ENCODE data around the gene STUB1. TPM values are rescaled to one million over a fixed set of nuclear protein-coding genes. Genes with fewer than 3 reads are reported as not detected.

Gene STUB1
- total and polyA plus RNA-seq, 4 donors = 32.4 to 74.4 (median 50.2) TPM

- H3K9ac ChIP-seq (ENCODE audit: low read depth in 1 of 2, low read length in 2 of 2) = no peak overlapping the region
- peaks cover 13 to 32% (median 26%) of the 10 kb centered on the region in 4 donors for H3K4me1 ChIP-seq (ENCODE audit: control insufficient read depth in 4 of 4, insufficient read depth in 4 of 4, low read length in 3 of 4)
- WGBS = 92% methylated on average over 24 of the region's 24 CpGs
- no peak overlapping the region for H3K4me3 ChIP-seq (ENCODE audit: low read depth in 1 of 3, low read length in 3 of 3)
- TF ChIP-seq HNF4G (IDR thresholded peaks at IDR 0.05) (no peak), MAX (IDR thresholded peaks at IDR 0.05) (no peak), SP1 (IDR thresholded peaks at IDR 0.05) (no peak), RXRA (IDR thresholded peaks at IDR 0.05) (no peak), FOXA2 (IDR thresholded peaks at IDR 0.05) (no peak), YY1 (IDR thresholded peaks at IDR 0.05) (no peak), HNF4A (conservative IDR thresholded peaks at IDR 0.05) (no peak), ZBTB33 (IDR thresholded peaks at IDR 0.05) (no peak), GABPA (IDR thresholded peaks at IDR 0.05 in 1 of 2, conservative IDR thresholded peaks at IDR 0.05 in 1 of 2) (no peak)
- H3K27ac ChIP-seq (ENCODE audit: low read depth in 1 of 2, low read length in 2 of 2) = no peak overlapping the region
- no peaks in the 10 kb centered on the region for H3K9me3 ChIP-seq (ENCODE audit: control insufficient read depth in 4 of 4, low read length in 3 of 4)
- no peak for DNase-seq (ENCODE audit: low spot score)
- peaks cover 0 to 2% (median 0%) of the 10 kb centered on the region in 4 donors for H3K27me3 ChIP-seq (ENCODE audit: control insufficient read depth in 4 of 4, insufficient read depth in 4 of 4, low read length in 3 of 4)
- no peaks in the 10 kb centered on the region for H3K36me3 ChIP-seq (ENCODE audit: control insufficient read depth in 4 of 4, insufficient read depth in 3 of 4, low read depth in 1 of 4, low read length in 3 of 4)
Measured at GRCh38 chr16:722835-723633, 42.8 kb downstream of the STUB1 start.

- peaks cover 16 to 32% (median 31%) of the 10 kb centered on the region in 4 donors for H3K4me1 ChIP-seq (ENCODE audit: control insufficient read depth in 4 of 4, insufficient read depth in 4 of 4, low read length in 3 of 4)
- TF ChIP-seq MAX (IDR thresholded peaks at IDR 0.05) = no peak
- no peak for TF ChIP-seq ATF3 (IDR thresholded peaks at IDR 0.05)
- no peak for TF ChIP-seq FOXA2 (IDR thresholded peaks at IDR 0.05)
- no peak for TF ChIP-seq SP1 (IDR thresholded peaks at IDR 0.05)
- no peak for TF ChIP-seq TAF1 (conservative IDR thresholded peaks at IDR 0.05)
- TF ChIP-seq ZBTB33 (IDR thresholded peaks at IDR 0.05) = no peak
- TF ChIP-seq HNF4A (conservative IDR thresholded peaks at IDR 0.05) = no peak
- no peak for TF ChIP-seq NR2F2 (IDR thresholded peaks at IDR 0.05)
- no peak for TF ChIP-seq HNF4G (IDR thresholded peaks at IDR 0.05)
- TF ChIP-seq GABPA (IDR thresholded peaks at IDR 0.05 in 1 of 2, conservative IDR thresholded peaks at IDR 0.05 in 1 of 2) = no peak
- no peak for TF ChIP-seq EGR1 (IDR thresholded peaks at IDR 0.05; ENCODE audit: low read depth in 2 of 2)
- no peak overlapping the region for H3K9ac ChIP-seq (ENCODE audit: low read depth in 1 of 2, low read length in 2 of 2)
- H3K9me3 ChIP-seq (ENCODE audit: control insufficient read depth in 4 of 4, low read length in 3 of 4) = no peaks in the 10 kb centered on the region
- no peak overlapping the region for H3K4me3 ChIP-seq (ENCODE audit: low read depth in 1 of 3, low read length in 3 of 3)
- H3K36me3 ChIP-seq (ENCODE audit: control insufficient read depth in 4 of 4, insufficient read depth in 3 of 4, low read depth in 1 of 4, low read length in 3 of 4) = no peaks in the 10 kb centered on the region
- WGBS = 87% methylated on average over 9 of the region's 9 CpGs
- peaks cover 0 to 2% (median 0%) of the 10 kb centered on the region in 4 donors for H3K27me3 ChIP-seq (ENCODE audit: control insufficient read depth in 4 of 4, insufficient read depth in 4 of 4, low read length in 3 of 4)
- DNase-seq (ENCODE audit: low spot score) = no peak
- no peak overlapping the region for H3K27ac ChIP-seq (ENCODE audit: low read depth in 1 of 2, low read length in 2 of 2)
Measured at GRCh38 chr16:723695-724094, 43.5 kb downstream of the STUB1 start.

All from liver (tissue), 9 donors.